MCF 10A (cell line): ENCODE results near the gene CAMTA1. TPM values are rescaled to one million over a fixed set of nuclear protein-coding genes. Genes with fewer than 3 reads are reported as not detected.

Source experiments
- BruUV-seq: library from RNA; stranded (reverse); fragments of 400-500 nt; replicated peaks from 2 replicates; lab custom pipeline; 2021; lab: Mats Ljungman, UMichigan
- CTCF ChIA-PET: fragments of 300-600 bp; sonication (Branson Sonifier 250); formaldehyde crosslinking; extraction: SDS; loops from one replicate; lab custom pipeline; 2021; ENCODE audit warnings: antibody characterized with exemption, inconsistent platforms; lab: Yijun Ruan, JAX
- POLR2A ChIA-PET: fragments of 300-600, 350-650 bp; sonication (Branson Sonifier 250); formaldehyde crosslinking; extraction: SDS; loops from one replicate; lab custom pipeline; 2020; ENCODE audit warnings: antibody characterized with exemption, inconsistent platforms; lab: Yijun Ruan, JAX
- DNase-seq: peaks from one replicate; pipeline ENCODE4 v3.0.0-alpha.2; 2018; ENCODE audit not compliant: unreplicated experiment
- H3K27ac Mint-ChIP-seq: one replicate; pipeline ENCODE4 v1.8.0; 2022; ENCODE audit warnings: mild to moderate bottlenecking, low read depth, mixed read lengths; ENCODE audit not compliant: unreplicated experiment
- H3K27me3 Mint-ChIP-seq: one replicate; pipeline ENCODE4 v1.8.0; 2022; ENCODE audit warnings: mixed read lengths; ENCODE audit not compliant: insufficient read depth, unreplicated experiment
- H3K36me3 Mint-ChIP-seq: one replicate; pipeline ENCODE4 v1.8.0; 2022; ENCODE audit warnings: mild to moderate bottlenecking, moderate library complexity, mixed read lengths; ENCODE audit not compliant: insufficient read depth, unreplicated experiment
- H3K4me1 Mint-ChIP-seq: one replicate; pipeline ENCODE4 v1.8.0; 2022; ENCODE audit warnings: mixed read lengths; ENCODE audit not compliant: insufficient read depth, unreplicated experiment
- H3K4me3 Mint-ChIP-seq: one replicate; pipeline ENCODE4 v1.8.0; 2022; ENCODE audit warnings: mild to moderate bottlenecking, moderate library complexity, mixed read lengths; ENCODE audit not compliant: unreplicated experiment
- H3K9me3 Mint-ChIP-seq: one replicate; pipeline ENCODE4 v1.8.0; 2022; ENCODE audit warnings: mixed read lengths; ENCODE audit not compliant: unreplicated experiment
- intact Hi-C: fragments of 100-400 bp; cut with micrococcal nuclease; formaldehyde crosslinking; loops from 2 replicates; pipeline ENCODE4 v1.14.1; 2022
- total RNA-seq: library from RNA; stranded (reverse); gene quantifications from 2 replicates; pipeline ENCODE4 v1.2.3, GENCODE V29; 2022
- TF ChIP-seq, protein P1 (sequence below): fragments of 200-600 bp; IDR thresholded peaks from one replicate; pipeline ENCODE4 v1.8.0; 2022; ENCODE audit warnings: antibody characterized with exemption, mild to moderate bottlenecking; ENCODE audit not compliant: unreplicated experiment

CAMTA1 gene
- total RNA-seq, 1 experiment from 2014 or later: 74.1 TPM

DNA sequence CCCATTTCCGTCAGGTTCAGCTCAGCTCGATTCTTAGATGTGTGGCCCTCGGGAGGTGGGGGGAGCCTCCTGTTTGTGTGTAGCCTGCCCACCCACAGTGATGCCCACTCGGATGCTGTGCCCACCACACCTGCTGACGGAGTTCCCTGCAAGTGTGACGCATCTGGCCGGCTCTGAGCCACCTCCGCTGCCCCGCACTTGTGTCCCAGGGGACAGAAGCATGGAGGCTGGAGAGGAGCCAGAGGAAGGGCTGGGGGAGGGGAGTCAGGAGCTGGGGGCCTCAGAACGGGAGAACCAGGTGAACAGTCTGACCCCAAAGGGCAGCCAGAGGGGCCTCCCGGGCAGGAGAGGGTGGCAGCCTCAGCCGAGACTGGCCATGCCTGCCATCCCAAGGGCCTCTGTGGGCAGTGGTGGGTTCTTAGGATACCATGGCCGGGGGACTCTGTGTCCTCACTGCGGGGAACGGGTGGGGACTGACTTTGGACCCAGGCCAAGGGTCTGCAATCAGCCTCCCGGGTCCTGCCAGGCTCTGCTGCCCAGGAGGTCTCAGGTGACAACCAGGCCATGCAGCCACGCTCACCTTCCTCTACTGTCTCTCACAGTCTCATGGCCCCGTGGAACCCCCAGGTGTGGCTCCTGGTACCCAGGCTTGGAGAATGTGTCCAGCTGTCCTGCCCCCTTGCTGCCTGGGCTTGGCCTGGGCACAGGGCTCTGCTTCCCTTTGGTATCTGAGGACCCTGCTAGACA lies 718.6 kb downstream of the CAMTA1 start:
- intact Hi-C loops: no loop called here
- Mint-ChIP-seq H3K4me3 (no peak overlapping the region), H3K4me1 (no peaks in the 10 kb centered on the region), H3K27me3 (no peaks in the 10 kb centered on the region), H3K9me3 (no peaks in the 10 kb centered on the region), H3K27ac (no peak overlapping the region), H3K36me3 (no peaks in the 10 kb centered on the region)
- CTCF ChIA-PET: no interaction called here
- BruUV-seq: no TSS peak
- POLR2A ChIA-PET: no interaction called here
- no peak for DNase-seq
- TF ChIP-seq, protein P1, sequence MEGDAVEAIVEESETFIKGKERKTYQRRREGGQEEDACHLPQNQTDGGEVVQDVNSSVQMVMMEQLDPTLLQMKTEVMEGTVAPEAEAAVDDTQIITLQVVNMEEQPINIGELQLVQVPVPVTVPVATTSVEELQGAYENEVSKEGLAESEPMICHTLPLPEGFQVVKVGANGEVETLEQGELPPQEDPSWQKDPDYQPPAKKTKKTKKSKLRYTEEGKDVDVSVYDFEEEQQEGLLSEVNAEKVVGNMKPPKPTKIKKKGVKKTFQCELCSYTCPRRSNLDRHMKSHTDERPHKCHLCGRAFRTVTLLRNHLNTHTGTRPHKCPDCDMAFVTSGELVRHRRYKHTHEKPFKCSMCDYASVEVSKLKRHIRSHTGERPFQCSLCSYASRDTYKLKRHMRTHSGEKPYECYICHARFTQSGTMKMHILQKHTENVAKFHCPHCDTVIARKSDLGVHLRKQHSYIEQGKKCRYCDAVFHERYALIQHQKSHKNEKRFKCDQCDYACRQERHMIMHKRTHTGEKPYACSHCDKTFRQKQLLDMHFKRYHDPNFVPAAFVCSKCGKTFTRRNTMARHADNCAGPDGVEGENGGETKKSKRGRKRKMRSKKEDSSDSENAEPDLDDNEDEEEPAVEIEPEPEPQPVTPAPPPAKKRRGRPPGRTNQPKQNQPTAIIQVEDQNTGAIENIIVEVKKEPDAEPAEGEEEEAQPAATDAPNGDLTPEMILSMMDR: no peak

DNA sequence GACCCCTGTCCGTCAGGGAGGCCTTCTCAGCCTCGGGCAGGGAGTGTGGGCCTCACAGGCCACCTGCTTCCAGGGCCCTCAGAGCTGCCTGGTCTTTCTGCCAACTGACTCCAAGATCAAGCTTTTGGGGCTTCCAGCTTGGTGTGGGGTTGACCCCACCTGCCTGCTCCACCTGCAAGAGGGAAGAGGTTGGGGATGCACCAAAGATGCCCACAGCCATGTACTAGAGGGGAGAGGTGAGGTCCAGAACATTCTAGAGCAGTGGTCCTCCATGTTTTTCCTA lies 719.1 kb downstream of the CAMTA1 start:
- Mint-ChIP-seq H3K4me1 (no peaks in the 10 kb centered on the region), H3K36me3 (no peaks in the 10 kb centered on the region), H3K27ac (no peak overlapping the region), H3K4me3 (no peak overlapping the region), H3K9me3 (no peaks in the 10 kb centered on the region), H3K27me3 (no peaks in the 10 kb centered on the region)
- intact Hi-C loops: no loop called here
- ChIA-PET POLR2A (no interaction called here), CTCF (no interaction called here)
- TF ChIP-seq, protein P1: no peak
- BruUV-seq: no TSS peak
- DNase-seq: no peak

DNA sequence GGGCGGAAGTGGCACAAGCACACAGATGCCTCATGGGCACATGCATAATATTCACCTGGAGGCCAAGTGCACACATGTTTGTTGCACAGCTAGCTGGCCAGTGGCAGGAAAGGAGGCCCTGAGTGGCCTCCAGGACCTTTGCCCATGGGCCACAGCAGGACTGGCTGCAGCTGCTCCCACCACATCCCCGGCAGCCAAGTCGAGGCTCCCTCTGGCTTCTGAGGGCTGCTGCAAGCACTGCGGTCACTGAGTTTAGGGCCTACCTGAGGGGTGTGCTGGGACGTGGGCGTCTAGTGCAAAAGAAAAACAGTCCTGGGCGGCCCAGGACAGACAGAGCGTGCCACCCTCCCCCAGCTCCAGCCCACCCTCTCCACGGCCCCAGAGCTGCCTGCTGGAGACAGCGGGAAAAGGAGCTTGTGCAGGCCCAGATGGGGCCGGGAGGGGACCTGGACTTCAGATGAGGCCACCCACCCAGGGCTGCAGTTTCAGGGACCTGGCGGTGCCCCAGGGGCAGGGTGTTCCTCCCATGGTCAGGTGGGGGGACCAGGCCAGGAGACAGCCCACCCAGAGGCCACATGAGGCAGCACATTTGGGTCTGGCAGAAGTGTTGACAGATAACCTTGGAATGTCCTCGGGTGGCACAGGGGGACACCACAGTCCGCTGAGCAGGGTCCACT lies 720.0 kb downstream of the CAMTA1 start:
- no TSS peak for BruUV-seq
- Mint-ChIP-seq H3K27ac (no peak overlapping the region), H3K4me3 (no peak overlapping the region), H3K36me3 (no peaks in the 10 kb centered on the region), H3K9me3 (no peaks in the 10 kb centered on the region), H3K27me3 (no peaks in the 10 kb centered on the region), H3K4me1 (no peaks in the 10 kb centered on the region)
- intact Hi-C loops: no loop called here
- no peak for DNase-seq
- TF ChIP-seq, protein P1: no peak
- CTCF ChIA-PET: no interaction called here
- POLR2A ChIA-PET: no interaction called here

DNA sequence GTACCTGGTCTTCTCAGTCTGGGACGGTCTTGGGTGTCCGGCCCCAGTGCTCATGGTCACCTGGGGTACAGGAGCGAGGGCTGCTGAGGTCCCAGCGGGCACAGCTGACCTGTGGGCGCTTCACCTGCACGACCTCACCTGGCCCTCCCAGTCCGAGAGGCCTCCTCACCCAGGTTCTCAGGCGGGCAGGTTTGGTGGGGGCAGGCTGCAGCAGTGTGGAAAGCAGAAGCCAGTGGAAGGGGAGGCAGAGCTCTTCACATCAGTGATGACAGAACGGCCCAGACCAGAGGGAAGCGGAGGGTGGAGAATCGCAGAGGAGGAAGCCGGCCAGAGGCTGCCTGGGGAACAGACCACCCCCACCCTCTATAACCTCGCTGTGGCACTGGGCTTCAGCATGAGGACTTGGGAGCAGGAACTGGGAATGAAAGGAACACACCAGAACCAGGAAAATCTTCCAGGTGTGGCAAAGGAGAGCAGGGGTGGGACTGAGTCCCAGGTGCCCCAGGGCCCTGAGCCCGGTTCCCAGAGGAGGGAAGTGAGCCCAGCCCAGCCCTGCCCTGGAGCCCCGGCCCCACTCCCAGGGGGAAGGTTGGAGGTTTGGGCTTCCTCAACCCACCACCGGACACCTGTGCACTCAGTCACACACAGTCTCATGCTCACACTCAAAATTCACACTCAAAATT lies 720.7 kb downstream of the CAMTA1 start:
- H3K27me3 Mint-ChIP-seq: no peaks in the 10 kb centered on the region
- no peak overlapping the region for H3K27ac Mint-ChIP-seq
- no peak for DNase-seq
- ChIA-PET POLR2A (no interaction called here), CTCF (no interaction called here)
- H3K9me3 Mint-ChIP-seq: no peaks in the 10 kb centered on the region
- intact Hi-C loops: no loop called here
- H3K4me3 Mint-ChIP-seq: no peak overlapping the region
- TF ChIP-seq, protein P1: no peak
- BruUV-seq: no TSS peak
- H3K36me3 Mint-ChIP-seq: no peaks in the 10 kb centered on the region
- no peaks in the 10 kb centered on the region for H3K4me1 Mint-ChIP-seq
